ENCODE data around the gene TTLL5. TPM values are rescaled to one million over a fixed set of nuclear protein-coding genes. Genes with fewer than 3 reads are reported as not detected.

TTLL5 gene
- total and polyA plus RNA-seq, 2 of the 13 experiments (the other 11 are each of a cell fraction or from before 2014, with no cell fraction given) = 11.8 to 18.8 TPM

DNA sequence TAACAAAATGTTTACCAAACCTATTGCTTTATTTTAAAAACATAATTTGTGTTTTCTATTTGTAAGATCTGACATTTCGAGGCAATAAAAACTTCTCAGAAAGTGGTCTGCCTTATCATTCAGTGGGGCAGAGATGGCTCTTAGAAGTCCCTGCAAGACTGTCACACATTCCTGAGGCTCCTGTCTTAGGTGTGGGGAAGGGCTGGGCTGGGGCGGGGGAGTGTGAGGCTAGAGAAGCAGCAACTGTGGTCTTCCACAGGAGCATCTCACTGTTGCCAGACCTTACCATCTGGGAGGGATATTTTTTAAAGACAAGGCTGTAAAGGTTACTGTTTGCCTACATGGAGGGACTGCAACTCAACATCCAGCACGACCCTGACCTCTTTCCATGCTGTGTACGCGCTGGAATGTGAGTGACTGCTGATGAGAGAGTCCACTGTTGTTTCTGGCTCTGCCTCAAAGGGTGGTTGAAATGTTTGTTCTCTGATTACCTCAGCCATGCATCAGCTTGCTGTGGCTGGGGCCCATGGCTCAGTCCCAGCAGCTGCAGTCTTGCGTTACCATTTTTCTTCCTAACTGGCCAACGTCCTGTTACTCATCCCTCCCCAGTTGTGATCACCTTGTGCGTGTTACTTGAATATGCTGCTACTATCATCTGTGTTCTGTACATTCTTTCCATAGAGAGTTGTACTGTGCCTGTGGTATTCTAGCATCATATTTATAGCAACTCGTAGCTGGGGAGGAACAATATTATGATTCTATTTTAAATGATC lies 12.8 kb upstream of the TTLL5 start (continued):
- TF ChIP-seq, protein P1, sequence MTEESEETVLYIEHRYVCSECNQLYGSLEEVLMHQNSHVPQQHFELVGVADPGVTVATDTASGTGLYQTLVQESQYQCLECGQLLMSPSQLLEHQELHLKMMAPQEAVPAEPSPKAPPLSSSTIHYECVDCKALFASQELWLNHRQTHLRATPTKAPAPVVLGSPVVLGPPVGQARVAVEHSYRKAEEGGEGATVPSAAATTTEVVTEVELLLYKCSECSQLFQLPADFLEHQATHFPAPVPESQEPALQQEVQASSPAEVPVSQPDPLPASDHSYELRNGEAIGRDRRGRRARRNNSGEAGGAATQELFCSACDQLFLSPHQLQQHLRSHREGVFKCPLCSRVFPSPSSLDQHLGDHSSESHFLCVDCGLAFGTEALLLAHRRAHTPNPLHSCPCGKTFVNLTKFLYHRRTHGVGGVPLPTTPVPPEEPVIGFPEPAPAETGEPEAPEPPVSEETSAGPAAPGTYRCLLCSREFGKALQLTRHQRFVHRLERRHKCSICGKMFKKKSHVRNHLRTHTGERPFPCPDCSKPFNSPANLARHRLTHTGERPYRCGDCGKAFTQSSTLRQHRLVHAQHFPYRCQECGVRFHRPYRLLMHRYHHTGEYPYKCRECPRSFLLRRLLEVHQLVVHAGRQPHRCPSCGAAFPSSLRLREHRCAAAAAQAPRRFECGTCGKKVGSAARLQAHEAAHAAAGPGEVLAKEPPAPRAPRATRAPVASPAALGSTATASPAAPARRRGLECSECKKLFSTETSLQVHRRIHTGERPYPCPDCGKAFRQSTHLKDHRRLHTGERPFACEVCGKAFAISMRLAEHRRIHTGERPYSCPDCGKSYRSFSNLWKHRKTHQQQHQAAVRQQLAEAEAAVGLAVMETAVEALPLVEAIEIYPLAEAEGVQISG (CRISPR knock-in tag; IDR thresholded peaks at IDR 0.05) = peak; percentile 89
- TF ChIP-seq ATF4 (CRISPR knock-in tag; IDR thresholded peaks at IDR 0.05) = peak in 1 of 2 experiments; percentile 98; a peak in 2 of 4 replicates
- peak; percentile 90 for TF ChIP-seq ELF3 (CRISPR knock-in tag; IDR thresholded peaks at IDR 0.05)
- peak; percentile 68; the same call in 1 of the 2 replicates for TF ChIP-seq ZNF317 (CRISPR knock-in tag; IDR thresholded peaks at IDR 0.05)
- TF ChIP-seq, protein P2, sequence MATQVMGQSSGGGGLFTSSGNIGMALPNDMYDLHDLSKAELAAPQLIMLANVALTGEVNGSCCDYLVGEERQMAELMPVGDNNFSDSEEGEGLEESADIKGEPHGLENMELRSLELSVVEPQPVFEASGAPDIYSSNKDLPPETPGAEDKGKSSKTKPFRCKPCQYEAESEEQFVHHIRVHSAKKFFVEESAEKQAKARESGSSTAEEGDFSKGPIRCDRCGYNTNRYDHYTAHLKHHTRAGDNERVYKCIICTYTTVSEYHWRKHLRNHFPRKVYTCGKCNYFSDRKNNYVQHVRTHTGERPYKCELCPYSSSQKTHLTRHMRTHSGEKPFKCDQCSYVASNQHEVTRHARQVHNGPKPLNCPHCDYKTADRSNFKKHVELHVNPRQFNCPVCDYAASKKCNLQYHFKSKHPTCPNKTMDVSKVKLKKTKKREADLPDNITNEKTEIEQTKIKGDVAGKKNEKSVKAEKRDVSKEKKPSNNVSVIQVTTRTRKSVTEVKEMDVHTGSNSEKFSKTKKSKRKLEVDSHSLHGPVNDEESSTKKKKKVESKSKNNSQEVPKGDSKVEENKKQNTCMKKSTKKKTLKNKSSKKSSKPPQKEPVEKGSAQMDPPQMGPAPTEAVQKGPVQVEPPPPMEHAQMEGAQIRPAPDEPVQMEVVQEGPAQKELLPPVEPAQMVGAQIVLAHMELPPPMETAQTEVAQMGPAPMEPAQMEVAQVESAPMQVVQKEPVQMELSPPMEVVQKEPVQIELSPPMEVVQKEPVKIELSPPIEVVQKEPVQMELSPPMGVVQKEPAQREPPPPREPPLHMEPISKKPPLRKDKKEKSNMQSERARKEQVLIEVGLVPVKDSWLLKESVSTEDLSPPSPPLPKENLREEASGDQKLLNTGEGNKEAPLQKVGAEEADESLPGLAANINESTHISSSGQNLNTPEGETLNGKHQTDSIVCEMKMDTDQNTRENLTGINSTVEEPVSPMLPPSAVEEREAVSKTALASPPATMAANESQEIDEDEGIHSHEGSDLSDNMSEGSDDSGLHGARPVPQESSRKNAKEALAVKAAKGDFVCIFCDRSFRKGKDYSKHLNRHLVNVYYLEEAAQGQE (IDR thresholded peaks at IDR 0.05; ENCODE audit: borderline replicate concordance in 1 of 2, low read depth in 1 of 2, low read length in 2 of 2) = no peak
- TF ChIP-seq PAF1 (CRISPR knock-in tag; IDR thresholded peaks at IDR 0.05) = no peak; the same call in 1 of the 2 replicates
- TF ChIP-seq KDM5B (CRISPR knock-in tag; IDR thresholded peaks at IDR 0.05; ENCODE audit: borderline replicate concordance) = no peak; the same call in 1 of the 2 replicates
- no peak; the same call in 1 of the 2 replicates for TF ChIP-seq MAZ (IDR thresholded peaks at IDR 0.05; ENCODE audit: borderline replicate concordance, low read depth, low read length)
- peak; percentile 49; the same call in 1 of the 2 replicates for TF ChIP-seq MAZ (CRISPR knock-in tag; IDR thresholded peaks at IDR 0.05; ENCODE audit: low read depth)
- peak; percentile 94 for TF ChIP-seq MIXL1 (CRISPR knock-in tag; IDR thresholded peaks at IDR 0.05)
- no peak for TF ChIP-seq ZNF513 (CRISPR knock-in tag; conservative IDR thresholded peaks at IDR 0.05)
- TF ChIP-seq, protein P3, sequence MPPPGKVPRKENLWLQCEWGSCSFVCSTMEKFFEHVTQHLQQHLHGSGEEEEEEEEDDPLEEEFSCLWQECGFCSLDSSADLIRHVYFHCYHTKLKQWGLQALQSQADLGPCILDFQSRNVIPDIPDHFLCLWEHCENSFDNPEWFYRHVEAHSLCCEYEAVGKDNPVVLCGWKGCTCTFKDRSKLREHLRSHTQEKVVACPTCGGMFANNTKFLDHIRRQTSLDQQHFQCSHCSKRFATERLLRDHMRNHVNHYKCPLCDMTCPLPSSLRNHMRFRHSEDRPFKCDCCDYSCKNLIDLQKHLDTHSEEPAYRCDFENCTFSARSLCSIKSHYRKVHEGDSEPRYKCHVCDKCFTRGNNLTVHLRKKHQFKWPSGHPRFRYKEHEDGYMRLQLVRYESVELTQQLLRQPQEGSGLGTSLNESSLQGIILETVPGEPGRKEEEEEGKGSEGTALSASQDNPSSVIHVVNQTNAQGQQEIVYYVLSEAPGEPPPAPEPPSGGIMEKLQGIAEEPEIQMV (CRISPR knock-in tag; IDR thresholded peaks at IDR 0.05; ENCODE audit: low read depth) = peak; percentile 74; the same call in 1 of the 2 replicates
- 0 out of 2 replicates have a peak, but pooled peaks have one; percentile 43 for TF ChIP-seq NAIF1 (CRISPR knock-in tag; IDR thresholded peaks at IDR 0.05; ENCODE audit: borderline replicate concordance)
- no peak for TF ChIP-seq ZNF225 (CRISPR knock-in tag; IDR thresholded peaks at IDR 0.05)
- TF ChIP-seq ZNF264 (CRISPR knock-in tag; IDR thresholded peaks at IDR 0.05) = peak; percentile 94
- TF ChIP-seq ZNF782 (CRISPR knock-in tag; IDR thresholded peaks at IDR 0.05; ENCODE audit: borderline replicate concordance) = no peak
- no peak for TF ChIP-seq ZNF777 (CRISPR knock-in tag; IDR thresholded peaks at IDR 0.05)
- no peak for TF ChIP-seq IKZF4 (CRISPR knock-in tag; IDR thresholded peaks at IDR 0.05; ENCODE audit: borderline replicate concordance, low read depth, not compliant biosample characterization)
